LNCaP clone FGC (cell line): ENCODE measurements around the gene PYGB.

Experiments
- DNase-seq: peaks from one replicate; pipeline ENCODE4 v3.0.0-alpha.2; 2011; ENCODE audit warnings: low read depth
- H3K4me3 ChIP-seq: 2 replicates; pipeline ENCODE4 v1.5.1; 2011; ENCODE audit warnings: mild to moderate bottlenecking, low read depth, low read length, control low read depth
- TF ChIP-seq, protein P1 (sequence below): IDR thresholded peaks from 2 replicates; pipeline ENCODE4 v1.5.1; 2012; ENCODE audit warnings: mild to moderate bottlenecking; ENCODE audit not compliant: control insufficient read depth, insufficient read depth; ENCODE audit errors: extremely low read depth

Gene PYGB

DNA sequence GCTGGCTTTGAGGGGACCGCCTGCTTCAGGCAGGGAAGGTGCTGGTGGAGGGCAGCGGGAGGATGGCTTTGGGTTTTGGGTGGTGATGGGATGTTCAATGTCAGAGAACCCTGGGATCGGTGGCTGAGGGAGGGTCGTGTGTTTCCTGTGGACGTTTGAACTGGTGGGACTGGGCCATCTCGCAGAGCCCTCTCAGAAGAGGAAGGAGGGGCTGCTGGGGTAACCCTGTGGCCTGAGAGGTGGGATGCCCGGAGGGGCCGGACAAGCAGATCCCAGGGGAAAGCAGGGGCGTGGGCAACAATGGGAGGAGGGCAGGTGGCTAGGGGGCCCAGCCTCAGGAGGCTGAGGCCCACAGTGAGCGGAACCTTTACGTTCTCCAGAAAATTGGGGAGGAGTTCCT lies 34.9 kb downstream of the PYGB start:
- TF ChIP-seq, protein P1, sequence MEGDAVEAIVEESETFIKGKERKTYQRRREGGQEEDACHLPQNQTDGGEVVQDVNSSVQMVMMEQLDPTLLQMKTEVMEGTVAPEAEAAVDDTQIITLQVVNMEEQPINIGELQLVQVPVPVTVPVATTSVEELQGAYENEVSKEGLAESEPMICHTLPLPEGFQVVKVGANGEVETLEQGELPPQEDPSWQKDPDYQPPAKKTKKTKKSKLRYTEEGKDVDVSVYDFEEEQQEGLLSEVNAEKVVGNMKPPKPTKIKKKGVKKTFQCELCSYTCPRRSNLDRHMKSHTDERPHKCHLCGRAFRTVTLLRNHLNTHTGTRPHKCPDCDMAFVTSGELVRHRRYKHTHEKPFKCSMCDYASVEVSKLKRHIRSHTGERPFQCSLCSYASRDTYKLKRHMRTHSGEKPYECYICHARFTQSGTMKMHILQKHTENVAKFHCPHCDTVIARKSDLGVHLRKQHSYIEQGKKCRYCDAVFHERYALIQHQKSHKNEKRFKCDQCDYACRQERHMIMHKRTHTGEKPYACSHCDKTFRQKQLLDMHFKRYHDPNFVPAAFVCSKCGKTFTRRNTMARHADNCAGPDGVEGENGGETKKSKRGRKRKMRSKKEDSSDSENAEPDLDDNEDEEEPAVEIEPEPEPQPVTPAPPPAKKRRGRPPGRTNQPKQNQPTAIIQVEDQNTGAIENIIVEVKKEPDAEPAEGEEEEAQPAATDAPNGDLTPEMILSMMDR: no peak
- no peak overlapping the region for H3K4me3 ChIP-seq
- DNase-seq: no peak

DNA sequence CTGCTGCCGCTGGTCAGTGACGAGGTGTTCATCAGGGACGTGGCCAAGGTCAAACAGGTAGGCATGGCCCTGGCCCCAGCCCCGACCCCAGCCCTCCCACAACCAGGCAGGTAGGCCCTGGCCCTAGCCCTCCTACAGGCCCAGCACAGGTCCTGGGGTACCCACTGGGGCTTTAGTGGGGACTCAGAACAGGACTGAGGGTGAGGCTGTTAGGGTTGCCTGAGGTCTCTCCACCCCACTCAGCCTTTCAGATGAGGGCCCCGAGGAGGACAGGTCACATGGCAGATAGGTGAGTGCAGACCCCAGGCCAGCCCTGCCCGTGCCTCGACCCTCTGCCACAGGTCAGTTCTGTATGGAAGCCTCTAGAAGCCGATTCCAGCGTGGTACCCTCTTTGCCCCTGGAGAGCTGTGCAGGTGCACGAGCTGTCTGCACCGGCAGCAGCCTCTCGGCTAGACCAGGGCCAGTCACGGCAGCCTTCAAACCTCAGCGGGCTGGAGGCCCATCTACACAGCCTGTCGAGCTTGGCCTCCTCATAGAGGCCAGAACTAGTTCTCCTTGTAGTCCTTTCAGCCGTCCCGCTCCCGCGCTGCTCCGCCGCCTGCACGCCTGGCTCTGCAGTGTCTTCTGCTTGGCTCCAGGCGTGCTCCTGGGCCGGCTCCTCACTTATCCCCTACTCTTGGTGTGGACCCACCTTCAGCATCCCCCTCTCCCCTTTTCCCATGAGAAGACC lies 35.5 kb downstream of the PYGB start:
- TF ChIP-seq, protein P1: no peak
- DNase-seq: no peak
- no peak overlapping the region for H3K4me3 ChIP-seq

DNA sequence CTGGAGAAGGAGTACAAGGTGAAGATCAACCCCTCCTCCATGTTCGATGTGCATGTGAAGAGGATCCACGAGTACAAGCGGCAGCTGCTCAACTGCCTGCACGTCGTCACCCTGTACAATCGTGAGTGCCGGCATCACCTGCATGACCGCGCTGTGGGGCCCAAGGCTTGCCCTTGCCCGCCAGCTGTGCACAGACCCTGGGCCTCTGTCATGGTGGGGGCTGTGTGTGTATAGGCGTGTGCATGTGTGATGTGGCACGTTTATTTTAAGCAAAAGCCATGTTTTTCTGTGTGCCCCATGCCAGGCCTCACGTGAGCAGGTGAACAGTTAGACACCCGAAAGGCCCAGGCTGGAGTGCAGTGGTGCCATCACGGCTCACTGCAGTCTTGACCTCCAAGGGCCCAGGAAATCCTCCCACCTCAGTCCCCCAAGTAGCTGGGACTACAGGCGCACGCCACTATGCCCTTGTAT lies 36.3 kb downstream of the PYGB start:
- no peak overlapping the region for H3K4me3 ChIP-seq
- TF ChIP-seq, protein P1: no peak
- no peak for DNase-seq

DNA sequence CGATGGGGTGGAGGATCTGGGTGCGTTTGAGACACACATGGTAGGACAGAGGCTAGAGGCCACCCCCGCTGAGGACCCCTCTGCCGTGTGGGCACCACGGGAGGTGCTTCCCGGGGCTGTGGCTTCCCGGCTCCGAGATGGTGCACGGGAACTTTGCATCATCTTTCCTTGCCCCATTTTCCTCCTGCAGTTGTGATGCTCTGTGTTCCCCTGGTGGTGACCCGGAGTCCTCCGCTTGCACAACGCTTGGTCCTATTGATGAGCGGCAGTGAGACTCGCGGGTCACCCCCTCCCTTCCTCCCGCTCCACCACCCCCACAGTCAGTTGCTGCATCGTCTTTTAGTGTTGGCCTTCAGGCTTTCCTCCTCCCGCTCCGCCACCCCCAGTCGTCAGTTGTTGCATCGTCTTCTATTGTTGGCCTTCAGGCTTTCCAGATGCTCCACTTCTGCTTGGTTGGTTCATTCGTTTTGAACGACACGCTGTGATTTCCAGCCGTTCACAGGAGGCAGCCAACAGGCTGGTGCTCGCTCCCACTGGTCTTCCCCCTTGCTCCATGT lies 37.3 kb downstream of the PYGB start:
- H3K4me3 ChIP-seq: no peak overlapping the region
- DNase-seq: no peak
- TF ChIP-seq, protein P1: no peak

DNA sequence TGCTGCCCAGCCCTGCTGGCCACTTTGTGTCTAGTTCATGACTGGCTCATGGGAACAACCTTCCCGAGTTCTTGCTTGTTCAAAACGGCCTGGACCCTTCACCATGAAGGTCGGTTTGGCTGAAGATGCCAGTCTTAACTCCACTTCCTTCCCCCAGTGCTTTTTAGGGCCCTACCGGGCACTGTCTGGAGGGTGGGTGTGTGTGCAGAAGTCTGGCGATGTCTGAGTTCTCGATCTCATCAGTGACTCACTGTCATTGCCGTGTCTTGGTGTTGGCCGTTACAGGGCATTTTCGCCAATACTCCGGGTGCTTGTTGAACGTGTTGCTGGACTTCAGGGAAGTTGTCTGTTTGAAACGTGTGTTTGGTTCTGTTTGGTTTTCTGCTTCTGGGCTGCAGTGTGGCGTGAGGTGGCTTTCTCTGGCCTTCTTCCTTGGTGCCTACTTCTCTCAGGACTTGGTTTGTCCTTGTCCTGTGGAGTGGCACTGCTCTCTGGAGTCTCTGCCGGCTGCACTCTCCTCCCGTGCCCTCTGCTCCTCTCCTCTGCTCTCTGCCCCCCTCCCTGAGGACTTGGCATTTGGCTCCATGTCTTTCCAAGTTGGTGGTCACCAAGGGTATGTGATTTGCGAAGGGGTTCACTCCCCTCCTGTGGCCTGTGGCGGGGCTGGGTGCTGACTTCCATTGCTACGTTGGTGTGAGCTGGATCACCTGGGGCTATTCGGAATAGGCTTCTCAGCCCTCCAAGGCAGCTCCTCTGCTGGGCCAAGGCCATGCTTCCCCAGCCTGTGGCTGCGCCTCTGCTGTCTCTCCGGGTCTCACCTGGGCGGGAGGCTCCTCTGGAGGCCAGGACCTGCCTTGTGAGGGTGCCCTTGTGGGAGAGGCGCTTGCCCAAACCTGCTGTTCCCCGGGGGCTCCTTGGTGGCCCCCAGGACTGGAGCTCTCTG lies 38.2 kb downstream of the PYGB start:
- H3K4me3 ChIP-seq: no peak overlapping the region
- no peak for DNase-seq
- TF ChIP-seq, protein P1: no peak

DNA sequence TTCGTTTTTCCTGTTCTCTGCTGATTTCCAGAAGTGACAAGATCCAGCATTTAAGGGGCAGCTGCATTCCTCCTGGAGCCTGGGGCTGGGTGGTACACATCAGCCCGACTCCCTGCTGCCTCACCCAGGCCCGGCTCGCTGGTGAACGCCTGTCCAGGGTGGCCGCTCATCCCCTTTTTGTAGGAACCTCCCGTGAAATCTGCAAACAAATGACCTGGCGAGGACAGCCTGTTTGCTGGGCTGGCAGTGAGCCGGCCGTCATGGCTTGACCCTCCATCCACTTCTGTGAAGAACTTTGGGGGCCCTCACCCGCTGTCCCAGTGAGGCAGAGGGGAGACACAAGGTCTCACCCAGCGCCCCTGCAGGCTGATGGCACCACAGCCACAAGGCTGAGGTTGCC lies 39.0 kb downstream of the PYGB start:
- H3K4me3 ChIP-seq: no peak overlapping the region
- no peak for DNase-seq
- TF ChIP-seq, protein P1: no peak
